Liver (tissue), 3 donors: ENCODE measurements around the gene ADCYAP1R1.

Experiments used
- ATF3 ChIP-seq: IDR thresholded peaks from 2 replicates; pipeline ENCODE4 v1.6.1; 2016; ENCODE audit warnings: antibody characterized with exemption
- CTCF ChIP-seq: fragments of 150-350 bp; IDR thresholded peaks from 2 replicates; pipeline ENCODE4 v1.5.1; 2017; ENCODE audit warnings: improper control_type of control experiment, low read depth, low read length; ENCODE audit not compliant: missing input control
- EGR1 ChIP-seq, 2 donors: IDR thresholded peaks; 2 replicates each; pipeline ENCODE4 v1.6.1; 2016 to 2018; ENCODE audit warnings: antibody characterized with exemption in 2 of 2, low read depth in 2 of 2
- FOXA2 ChIP-seq: IDR thresholded peaks from 2 replicates; pipeline ENCODE4 v1.6.1; 2016; ENCODE audit warnings: antibody characterized with exemption
- GABPA ChIP-seq, 2 donors: IDR thresholded peaks in 1 of 2; conservative IDR thresholded peaks in 1 of 2; 2 replicates each; pipeline ENCODE4 v1.6.1; 2016; ENCODE audit warnings: antibody characterized with exemption in 2 of 2, mild to moderate bottlenecking in 1 of 2, moderate library complexity in 1 of 2
- JUND ChIP-seq, 2 donors: IDR thresholded peaks; 2 replicates each; pipeline ENCODE4 v1.6.1; 2016; ENCODE audit warnings: antibody characterized with exemption in 2 of 2
- MAX ChIP-seq: IDR thresholded peaks from 2 replicates; pipeline ENCODE4 v1.6.1; 2016; ENCODE audit warnings: antibody characterized with exemption
- RAD21 ChIP-seq, 2 donors: IDR thresholded peaks; 2 replicates each; pipeline ENCODE4 v1.6.1; 2016; ENCODE audit warnings: antibody characterized with exemption in 2 of 2, mild to moderate bottlenecking in 2 of 2
- REST ChIP-seq: IDR thresholded peaks from 2 replicates; pipeline ENCODE4 v1.6.1; 2016; ENCODE audit warnings: antibody characterized with exemption, mild to moderate bottlenecking
- RXRA ChIP-seq, 2 donors: IDR thresholded peaks; 2 replicates each; pipeline ENCODE4 v1.6.1; 2017 to 2018; ENCODE audit warnings: antibody characterized with exemption in 2 of 2, mild to moderate bottlenecking in 1 of 2
- SP1 ChIP-seq: IDR thresholded peaks from 2 replicates; pipeline ENCODE4 v1.6.1; 2018; ENCODE audit warnings: antibody characterized with exemption, mild to moderate bottlenecking
- TAF1 ChIP-seq: conservative IDR thresholded peaks from 2 replicates; pipeline ENCODE4 v1.6.1; 2016; ENCODE audit warnings: antibody characterized with exemption, mild to moderate bottlenecking
- YY1 ChIP-seq: IDR thresholded peaks from 2 replicates; pipeline ENCODE4 v1.6.1; 2016; ENCODE audit warnings: antibody characterized with exemption, mild to moderate bottlenecking
- ZBTB33 ChIP-seq: IDR thresholded peaks from 2 replicates; pipeline ENCODE4 v1.6.1; 2016; ENCODE audit warnings: antibody characterized with exemption
- donor health status: healthy.
- donor health status: healthy.

GRCh38 chr7:31080763-31081162 is 28.7 kb downstream of the ADCYAP1R1 start:
- TF ChIP-seq RAD21 (IDR thresholded peaks at IDR 0.05) (no peak), CTCF (no peak), REST (no peak), TAF1 (no peak), GABPA (IDR thresholded peaks at IDR 0.05 in 1 of 2, conservative IDR thresholded peaks at IDR 0.05 in 1 of 2) (no peak), ZBTB33 (no peak), JUND (IDR thresholded peaks at IDR 0.05) (no peak), ATF3 (no peak), SP1 (no peak), RXRA (IDR thresholded peaks at IDR 0.05) (no peak), EGR1 (IDR thresholded peaks at IDR 0.05; ENCODE audit: low read depth in 2 of 2) (no peak), MAX (no peak), YY1 (no peak), FOXA2 (no peak)
